ENCODE results near the gene LRCH4. TPM values are rescaled to one million over a fixed set of nuclear protein-coding genes. Genes with fewer than 3 reads are reported as not detected.

The LRCH4 gene
- total RNA-seq, 1 experiment from 2014 or later: 3.7 TPM

DNA sequence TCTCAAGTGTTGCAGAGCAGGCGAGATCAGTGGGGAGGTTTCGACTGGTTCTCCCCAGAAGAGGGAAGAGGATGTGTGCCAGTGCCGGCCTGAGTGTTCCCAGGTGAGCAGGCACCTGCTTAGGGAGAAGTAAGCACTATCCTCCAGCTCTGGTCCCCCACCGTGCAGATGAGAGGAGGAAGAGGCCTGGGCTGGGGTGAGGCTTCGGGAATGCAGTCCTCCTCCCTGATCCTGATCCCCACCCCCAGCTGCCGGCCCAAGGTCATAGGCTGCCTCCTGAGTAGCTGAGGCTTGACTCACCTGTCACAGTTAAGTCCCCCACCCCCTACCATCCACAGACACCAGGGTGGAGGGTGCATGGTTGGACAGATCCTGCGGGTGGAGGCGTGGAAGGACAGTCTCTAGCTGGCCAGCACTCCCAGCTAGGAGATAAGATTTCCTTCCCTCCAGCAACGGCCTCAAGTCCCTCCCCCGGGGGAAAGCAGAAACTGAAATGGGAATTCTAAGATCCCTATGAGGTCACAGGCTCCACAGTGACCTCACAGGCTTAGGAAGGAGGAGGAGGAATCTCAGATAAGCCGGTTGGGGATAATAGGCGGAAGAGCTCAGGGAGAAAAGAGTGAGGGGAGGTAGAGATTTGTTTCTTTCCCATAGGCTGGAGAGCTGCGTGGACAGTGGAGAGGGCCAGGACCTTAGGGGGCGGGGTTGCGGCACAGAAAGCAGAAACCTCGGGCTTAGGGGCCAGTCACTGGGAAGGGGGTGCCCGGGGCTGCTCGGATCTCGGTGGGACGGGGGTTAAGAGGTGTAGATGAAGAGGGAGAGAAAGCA, 1.0 kb downstream of the LRCH4 start:
- DNase-seq (ENCODE audit: low read depth): no peak
- in situ Hi-C loops (cut with HindIII; ENCODE audit: low pct_unique_long_range_greater_than_20kb, low sequenced_read_pairs): no loop called here

- no peak for DNase-seq (ENCODE audit: low read depth)
- in situ Hi-C loops (cut with HindIII; ENCODE audit: low pct_unique_long_range_greater_than_20kb, low sequenced_read_pairs): no loop called here
These were observed 1.8 kb downstream of the LRCH4 start for GRCh38 chr7:100584054-100584682.

- no peak for DNase-seq (ENCODE audit: low read depth)
- in situ Hi-C loops (cut with HindIII; ENCODE audit: low pct_unique_long_range_greater_than_20kb, low sequenced_read_pairs): no loop called here
These were observed 2.5 kb downstream of the LRCH4 start for GRCh38 chr7:100583132-100584053.

GRCh38 chr7:100582650-100583049, 3.3 kb downstream of the LRCH4 start:
- DNase-seq (ENCODE audit: low read depth): no peak
- in situ Hi-C loops (cut with HindIII; ENCODE audit: low pct_unique_long_range_greater_than_20kb, low sequenced_read_pairs): no loop called here

DNA sequence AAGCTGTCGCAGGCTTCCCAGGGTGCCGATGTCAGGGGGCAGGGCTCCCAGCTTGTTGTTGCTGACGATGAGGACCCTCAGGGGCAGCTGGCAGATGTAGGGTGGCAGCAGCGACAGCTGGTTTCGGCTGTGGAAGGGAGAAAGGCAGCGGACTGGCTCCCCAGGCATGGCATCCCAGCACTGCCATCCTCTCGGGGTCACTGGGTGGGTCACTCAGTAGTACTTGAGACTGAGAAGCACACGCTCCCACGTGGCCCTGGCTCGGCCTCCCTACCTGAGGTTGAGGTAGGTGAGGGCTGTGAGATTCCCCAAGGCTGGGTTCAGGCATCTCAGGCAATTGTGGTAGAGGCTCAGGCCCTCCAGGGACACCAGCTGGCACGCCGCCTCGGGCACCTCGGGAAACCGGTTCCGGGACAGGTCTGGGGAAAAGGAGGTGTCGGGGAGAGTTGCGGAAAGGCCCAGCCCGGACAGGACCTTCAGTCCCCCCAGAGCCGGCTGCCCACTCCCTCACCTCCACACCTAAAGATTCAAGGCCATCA, 3.8 kb downstream of the LRCH4 start:
- DNase-seq (ENCODE audit: low read depth): no peak
- in situ Hi-C loops (cut with HindIII; ENCODE audit: low pct_unique_long_range_greater_than_20kb, low sequenced_read_pairs): no loop called here

- in situ Hi-C loops (cut with HindIII; ENCODE audit: low pct_unique_long_range_greater_than_20kb, low sequenced_read_pairs): no loop called here
- DNase-seq (ENCODE audit: low read depth): no peak
These were observed 5.3 kb downstream of the LRCH4 start for GRCh38 chr7:100580466-100581283.

GRCh38 chr7:100578246-100579183, 7.4 kb downstream of the LRCH4 start:
- no peak for DNase-seq (ENCODE audit: low read depth)
- in situ Hi-C loops (cut with HindIII; ENCODE audit: low pct_unique_long_range_greater_than_20kb, low sequenced_read_pairs): no loop called here

DNA sequence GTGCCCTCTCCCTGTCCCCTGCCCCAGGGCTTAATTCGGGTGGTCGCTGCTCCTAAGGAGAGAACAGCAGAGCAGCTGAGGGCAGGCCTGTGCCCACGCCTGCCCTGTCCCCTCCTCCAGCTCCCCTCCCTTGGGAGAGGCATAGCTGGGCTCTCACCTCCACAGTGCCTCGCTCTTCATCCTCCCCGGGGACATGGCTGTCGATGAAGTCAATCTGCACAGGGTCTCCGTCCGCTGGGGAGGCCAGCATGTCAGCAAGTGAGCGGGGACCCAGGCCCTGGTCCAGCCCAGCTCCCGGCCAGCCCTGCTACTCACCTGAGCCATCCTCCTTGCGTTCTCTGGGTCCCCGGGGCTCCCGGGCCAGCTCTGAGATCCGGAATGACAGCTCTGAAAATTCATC, 8.4 kb downstream of the LRCH4 start:
- in situ Hi-C loops (cut with HindIII; ENCODE audit: low pct_unique_long_range_greater_than_20kb, low sequenced_read_pairs): no loop called here
- no peak for DNase-seq (ENCODE audit: low read depth)

DNA sequence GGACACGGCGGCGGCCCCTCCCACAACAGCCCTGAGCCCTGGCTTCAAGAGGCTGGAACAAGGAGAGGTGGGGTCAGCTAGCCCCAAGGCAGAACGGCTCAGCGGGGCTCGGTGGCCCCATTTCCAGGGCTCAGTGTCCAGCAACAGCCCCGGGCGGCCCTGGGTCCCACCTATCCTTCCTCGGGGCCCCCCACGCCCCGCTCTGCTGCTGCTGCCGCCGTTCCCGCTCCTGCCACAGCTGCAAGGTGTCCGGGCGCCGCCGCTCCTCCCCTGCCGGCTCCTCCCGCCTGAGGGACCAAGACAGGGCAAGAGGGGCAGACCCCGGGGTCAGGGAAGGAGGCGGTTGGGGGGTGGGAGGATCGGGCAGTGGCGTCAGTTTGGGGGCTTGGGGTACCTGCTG, 8.8 kb downstream of the LRCH4 start:
- in situ Hi-C loops (cut with HindIII; ENCODE audit: low pct_unique_long_range_greater_than_20kb, low sequenced_read_pairs): no loop called here
- DNase-seq (ENCODE audit: low read depth): no peak

DNA sequence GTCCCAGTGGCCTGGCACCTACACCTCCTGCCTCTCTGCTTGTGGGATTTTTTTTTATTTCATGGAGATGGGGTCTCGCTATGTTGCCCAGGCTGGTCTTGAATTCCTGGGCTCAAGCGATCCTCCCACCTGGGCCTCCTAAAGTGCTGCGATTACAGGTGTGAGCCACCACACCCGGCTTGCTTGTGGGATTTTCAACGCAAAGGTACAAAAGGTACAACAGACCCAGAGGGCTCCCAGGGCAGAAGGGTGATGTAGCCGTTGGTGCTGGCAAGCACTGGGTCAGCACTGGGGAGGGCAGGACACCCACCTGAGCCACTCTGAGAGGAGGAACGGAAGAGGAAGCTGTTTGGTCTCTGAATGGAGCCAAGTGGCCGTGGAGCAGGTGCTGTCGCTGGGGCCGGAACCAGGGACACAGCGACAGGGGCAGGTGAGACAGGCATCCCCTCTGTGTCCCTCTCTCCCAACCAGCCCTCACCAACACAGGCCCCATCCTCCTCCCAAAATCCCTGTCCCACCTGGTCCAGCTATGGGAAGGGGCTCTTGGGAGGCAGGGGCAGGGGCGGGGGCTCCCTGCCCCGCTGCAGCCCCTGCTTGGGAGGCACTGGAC, 9.4 kb downstream of the LRCH4 start:
- DNase-seq (ENCODE audit: low read depth): no peak
- in situ Hi-C loops (cut with HindIII; ENCODE audit: low pct_unique_long_range_greater_than_20kb, low sequenced_read_pairs): no loop called here

DNA sequence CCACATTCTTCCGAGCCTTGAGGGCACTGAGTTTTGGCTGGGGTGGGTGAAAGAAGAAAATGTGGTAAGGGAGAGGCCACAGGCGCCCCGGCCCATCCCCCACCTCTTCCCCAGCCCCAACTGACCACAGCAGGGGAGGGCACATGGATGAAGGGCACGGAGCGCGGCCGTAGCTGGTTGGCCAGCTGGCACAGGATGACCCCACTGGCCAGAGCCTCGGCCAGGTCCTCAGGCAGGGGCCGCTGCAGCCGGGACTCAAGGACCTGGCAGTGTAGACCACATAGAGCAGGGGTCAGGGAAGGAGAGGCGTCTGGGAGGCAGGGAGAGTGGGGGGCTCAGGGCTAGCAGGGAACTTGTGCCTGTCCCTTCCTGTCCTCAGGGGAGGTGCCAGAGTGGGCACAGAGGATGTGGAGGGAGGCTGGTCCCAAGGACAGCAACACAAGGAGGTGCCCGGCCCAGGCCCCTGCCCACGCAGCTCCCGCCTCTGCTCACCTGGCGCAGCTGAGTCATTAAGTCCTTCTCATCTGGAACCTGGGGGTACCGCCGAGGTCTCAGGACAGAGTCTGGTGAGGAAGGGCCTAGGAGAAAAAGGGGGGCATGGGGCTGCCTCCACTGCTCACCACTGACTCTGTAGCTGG, 10.1 kb downstream of the LRCH4 start:
- no peak for DNase-seq (ENCODE audit: low read depth)
- in situ Hi-C loops (cut with HindIII; ENCODE audit: low pct_unique_long_range_greater_than_20kb, low sequenced_read_pairs): no loop called here

GRCh38 chr7:100575206-100575631, 10.7 kb downstream of the LRCH4 start:
- in situ Hi-C loops (cut with HindIII; ENCODE audit: low pct_unique_long_range_greater_than_20kb, low sequenced_read_pairs): no loop called here

GRCh38 chr7:100574362-100575205, 11.3 kb downstream of the LRCH4 start:
- in situ Hi-C loops (cut with HindIII; ENCODE audit: low pct_unique_long_range_greater_than_20kb, low sequenced_read_pairs): no loop called here
- no peak for DNase-seq (ENCODE audit: low read depth)

More at GRCh38 chr7:100575206-100575631, 10.7 kb downstream of the LRCH4 start:
- no peak for DNase-seq (ENCODE audit: low read depth)

- DNase-seq (ENCODE audit: low read depth): no peak
- in situ Hi-C loops (cut with HindIII; ENCODE audit: low pct_unique_long_range_greater_than_20kb, low sequenced_read_pairs): no loop called here
These were observed 12.1 kb downstream of the LRCH4 start, which contains the start of gene SAP25 for GRCh38 chr7:100573691-100574361. Gene SAP25 (minus strand): TSS chr7:100573900. CDS start chr7:100573742, 158 bp downstream.
